HPDE6-E6E7 (cell line): ENCODE data around the gene SPACDR.

Source experiments
- DNase-seq: peaks from one replicate; pipeline ENCODE4 v3.0.0; 2011; ENCODE audit warnings: missing footprints; ENCODE audit errors: extremely low spot score

SPACDR gene

DNA sequence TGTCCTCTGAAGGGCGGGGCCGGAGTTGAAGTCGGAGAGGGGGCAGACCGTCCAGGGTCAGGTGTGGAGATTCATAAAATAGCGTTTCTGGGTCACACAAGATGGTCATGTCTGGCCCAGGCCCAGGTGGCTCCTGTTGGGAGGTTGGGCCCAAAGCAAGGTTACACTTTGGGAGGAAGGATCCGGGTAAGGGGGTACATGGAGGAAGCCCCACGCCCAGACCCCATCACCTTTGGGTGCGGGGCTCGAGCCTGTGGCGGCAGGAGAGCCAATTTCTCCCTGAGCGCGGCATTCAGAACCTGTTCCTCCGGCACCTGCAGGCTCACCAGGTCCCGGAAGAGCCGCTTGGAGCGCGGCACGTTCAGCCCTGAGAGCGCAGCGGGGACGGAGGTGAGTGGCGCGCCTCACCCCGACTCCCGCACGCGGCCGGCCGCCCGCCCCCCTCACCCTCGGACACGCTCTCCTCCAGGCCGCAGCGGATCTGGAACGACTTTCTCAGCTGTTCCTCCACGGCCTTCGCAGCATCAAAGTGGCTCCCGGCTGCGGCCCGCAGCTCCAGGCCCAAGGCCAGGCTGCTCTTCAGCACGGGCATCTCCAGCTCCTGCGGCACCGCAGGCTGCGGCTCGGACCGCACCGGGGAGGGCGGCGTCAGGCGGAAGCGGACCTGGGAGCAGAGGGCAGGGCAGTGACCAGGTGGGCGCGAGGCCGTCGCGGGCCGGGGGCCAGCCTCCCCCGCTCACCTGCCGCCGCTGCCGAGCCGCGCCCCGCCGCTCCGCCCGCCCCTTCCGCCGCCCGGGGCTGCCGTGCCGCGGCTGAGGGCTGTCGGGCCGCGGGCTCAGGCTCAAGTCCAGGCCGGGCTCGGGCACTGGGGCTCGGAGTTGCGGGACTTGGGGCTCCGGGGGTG is 28.4 kb downstream of the SPACDR start:
- peak; percentile 53 for DNase-seq

DNA sequence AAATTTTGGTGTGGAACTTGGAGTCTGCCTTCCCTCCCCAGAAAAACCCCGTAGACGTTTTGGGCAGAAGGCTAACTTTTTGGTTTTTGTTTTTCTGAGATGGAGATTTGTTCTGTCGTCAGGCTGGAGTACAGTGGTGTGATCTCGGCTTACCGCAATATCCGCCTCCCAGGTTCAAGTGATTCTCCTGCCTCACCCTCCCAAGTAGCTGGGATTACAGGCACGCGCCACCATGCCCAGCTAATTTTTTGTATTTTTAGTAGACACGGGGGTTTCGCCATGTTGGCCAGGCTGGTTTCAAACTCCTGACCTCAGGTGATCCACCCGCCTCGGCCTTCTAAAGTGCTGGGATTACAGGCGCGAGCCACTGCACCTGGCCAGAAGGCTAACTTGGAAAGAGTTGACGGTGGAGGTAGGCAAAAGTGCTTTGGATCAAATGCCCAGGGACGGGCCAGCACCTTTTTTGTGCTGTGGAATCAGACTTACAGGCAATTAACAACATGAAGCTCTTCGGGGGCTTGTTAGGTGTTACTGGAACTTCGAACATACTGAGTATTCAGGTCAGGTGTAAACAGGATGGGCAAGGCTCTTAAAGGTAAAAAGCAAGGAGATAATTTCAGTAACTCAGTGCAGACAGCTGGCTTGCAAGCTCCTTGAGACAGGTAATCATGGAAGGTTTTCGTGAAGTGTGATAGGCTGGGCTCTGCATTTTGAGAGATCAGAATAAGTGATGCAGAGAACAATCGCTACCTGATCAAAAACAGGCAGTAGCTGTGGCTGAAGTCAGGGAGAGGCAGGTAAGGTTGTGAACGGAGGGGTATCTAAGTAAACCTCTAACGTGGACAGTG is 29.5 kb downstream of the SPACDR start:
- no peak for DNase-seq

DNA sequence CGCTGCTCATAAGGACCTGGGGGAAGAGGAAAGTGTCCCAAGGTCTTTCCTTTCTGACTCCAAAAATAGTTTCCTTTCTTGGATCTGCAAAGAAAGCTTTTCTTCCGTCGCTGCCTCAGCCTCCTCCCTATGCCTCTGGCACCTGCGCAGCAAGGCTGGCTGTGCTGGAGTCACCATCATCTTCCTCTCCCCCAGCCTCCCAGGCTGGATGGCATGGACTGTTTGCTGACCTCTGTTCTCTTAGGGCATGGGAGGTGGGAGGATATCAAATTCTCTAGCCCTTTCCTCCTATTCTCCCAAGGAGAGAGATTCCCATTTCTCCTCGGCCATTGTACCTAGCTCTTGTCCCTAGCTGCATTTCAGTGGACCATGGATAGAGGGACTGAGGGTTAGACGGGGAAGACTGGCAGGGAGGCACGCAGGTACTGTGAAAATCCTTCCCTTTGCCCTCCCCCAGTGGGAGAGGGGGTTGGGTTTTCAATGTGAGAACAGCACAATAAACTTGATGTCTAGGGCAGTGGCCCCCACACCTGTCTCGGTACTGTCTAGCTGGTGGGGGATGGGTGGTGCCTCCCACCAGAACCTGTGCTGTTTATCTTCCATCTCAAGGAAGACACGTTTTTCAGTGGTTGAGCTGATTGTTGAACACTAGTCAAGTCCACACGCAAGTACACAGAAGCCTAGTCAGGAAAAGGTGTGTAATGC is 30.3 kb downstream of the SPACDR start:
- no peak for DNase-seq

DNA sequence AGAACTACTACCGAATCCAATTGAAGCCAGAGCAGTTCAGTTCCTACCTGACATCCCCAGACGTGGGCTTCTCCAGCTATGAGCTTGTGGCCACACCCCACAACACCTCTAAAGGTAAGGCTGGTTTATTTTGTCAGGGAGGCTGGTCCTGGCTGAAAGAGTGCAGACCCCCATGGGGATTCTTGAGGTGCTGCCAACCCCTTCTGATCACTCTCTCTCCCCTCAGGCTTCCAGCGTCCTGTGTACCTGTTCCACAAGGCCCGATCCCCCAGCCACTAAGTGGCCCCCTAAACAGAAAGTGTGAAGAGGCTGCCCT is 30.8 kb downstream of the SPACDR start:
- no peak for DNase-seq

DNA sequence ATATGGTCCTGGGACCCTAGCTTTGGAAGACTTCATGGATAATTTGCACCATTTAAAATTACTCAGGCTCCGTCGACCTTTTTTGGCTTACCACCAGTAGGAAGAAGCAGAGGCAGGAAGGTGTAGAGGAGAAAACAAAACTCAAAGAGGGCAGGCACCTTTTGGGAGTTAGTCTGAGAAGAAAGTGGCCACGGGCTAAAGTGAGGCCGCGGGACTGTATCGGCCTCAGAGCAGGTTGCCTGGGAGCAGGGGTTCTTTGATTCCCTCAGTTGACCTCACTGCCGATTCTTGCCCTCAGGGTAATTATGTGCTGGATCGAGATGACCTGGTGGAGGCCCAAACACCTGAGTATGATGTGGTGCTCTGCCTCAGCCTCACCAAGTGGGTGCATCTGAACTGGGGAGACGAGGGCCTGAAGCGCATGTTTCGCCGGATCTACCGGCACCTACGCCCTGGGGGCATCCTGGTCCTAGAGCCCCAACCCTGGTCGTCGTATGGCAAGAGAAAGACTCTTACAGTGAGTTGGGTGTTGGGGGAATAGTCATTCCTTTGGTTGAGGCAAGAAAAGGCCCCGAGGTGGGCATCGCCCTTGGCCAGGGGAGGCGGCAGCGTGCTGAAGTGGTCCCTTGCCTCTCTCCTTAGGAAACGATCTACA is 31.3 kb downstream of the SPACDR start:
- no peak for DNase-seq

DNA sequence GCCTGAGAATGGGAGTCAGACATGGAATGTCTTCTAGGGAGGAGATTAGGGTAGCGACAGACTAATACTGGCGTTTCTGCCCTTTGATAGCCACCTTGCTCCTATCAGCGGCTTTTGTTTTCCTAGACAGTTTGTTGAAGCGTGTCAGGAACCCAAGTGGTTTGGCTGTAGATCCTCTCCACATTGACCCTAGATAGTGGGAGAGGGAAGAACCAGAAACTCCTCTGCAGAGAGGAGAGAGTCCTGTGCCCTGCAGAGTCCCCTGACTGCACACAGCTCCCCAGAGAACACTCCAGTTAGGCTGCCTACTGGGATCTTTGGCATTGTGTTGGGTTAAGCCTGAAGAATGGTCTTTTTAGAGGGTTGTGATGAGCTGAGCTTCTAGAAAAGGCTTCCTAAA is 32.0 kb downstream of the SPACDR start:
- DNase-seq = no peak

DNA sequence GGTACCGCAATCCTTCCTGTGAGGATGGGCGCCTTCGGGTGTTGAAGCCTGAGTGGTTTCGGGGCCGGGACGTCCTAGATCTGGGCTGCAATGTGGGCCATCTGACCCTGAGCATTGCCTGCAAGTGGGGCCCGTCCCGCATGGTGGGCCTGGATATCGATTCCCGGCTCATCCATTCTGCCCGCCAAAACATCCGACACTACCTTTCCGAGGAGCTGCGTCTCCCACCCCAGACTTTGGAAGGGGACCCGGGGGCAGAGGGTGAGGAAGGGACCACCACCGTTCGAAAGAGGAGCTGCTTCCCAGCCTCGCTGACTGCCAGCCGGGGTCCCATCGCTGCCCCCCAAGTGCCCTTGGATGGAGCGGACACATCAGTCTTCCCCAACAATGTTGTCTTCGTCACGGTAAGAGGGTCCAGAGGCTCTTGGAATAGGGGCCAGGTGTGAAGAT is 32.7 kb downstream of the SPACDR start:
- no peak for DNase-seq

DNA sequence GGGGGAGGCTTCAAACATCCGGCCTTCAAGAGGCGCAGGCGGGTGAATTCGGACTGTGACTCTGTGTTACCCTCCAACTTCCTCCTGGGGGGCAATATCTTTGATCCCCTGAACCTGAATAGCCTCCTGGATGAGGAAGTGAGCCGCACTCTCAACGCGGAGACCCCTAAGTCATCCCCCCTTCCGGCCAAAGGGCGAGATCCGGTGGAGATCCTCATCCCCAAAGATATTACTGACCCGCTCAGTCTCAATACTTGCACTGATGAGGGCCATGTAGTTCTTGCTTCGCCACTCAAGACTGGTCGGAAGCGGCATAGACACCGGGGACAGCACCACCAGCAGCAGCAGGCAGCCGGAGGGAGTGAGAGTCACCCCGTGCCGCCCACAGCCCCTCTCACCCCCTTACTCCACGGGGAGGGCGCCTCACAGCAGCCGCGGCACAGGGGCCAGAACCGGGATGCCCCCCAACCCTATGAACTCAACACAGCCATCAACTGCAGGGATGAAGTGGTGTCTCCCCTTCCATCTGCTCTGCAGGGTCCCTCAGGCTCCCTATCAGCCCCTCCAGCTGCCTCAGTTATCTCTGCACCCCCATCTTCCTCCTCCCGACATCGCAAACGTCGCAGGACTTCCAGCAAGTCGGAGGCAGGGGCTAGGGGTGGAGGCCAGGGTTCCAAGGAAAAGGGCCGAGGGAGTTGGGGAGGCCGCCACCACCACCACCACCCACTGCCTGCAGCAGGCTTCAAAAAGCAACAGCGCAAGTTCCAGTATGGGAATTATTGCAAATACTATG is 33.4 kb downstream of the SPACDR start:
- no peak for DNase-seq

DNA sequence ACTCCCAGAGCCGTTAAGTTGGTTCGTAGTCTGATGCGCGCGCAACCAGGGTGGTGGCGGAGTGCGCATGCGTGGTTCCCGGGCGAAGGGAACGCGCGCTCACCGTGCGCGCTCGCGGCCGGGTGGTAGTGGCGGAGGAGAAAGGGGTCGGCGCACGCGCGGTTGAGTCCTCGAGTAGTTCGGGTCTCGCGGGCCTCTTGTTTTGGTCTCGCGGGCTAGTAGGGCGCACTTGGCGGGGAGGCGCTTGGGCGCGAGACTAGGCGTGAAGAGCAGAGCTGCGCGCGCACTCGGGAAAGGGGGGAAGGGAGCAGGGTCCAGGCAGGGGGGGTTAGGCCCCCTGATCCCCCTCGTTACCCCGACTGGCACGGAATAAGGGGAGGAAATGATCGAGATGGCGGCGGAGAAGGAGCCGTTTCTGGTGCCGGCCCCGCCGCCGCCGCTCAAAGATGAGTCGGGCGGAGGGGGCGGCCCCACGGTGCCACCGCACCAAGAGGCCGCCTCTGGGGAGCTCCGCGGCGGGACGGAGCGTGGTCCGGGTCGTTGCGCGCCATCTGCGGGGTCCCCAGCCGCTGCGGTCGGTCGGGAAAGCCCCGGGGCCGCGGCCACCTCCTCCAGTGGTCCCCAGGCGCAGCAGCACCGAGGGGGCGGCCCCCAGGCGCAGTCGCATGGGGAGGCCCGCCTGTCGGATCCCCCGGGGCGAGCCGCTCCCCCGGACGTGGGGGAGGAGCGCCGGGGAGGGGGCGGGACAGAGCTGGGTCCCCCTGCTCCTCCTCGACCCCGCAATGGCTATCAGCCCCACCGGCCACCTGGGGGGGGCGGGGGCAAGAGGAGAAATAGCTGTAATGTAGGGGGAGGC is 34.2 kb downstream of the SPACDR start, which contains the start of gene MEPCE:
Gene MEPCE, plus strand, starts transcription at position 195 of the 856 bp plus-strand sequence. Its CDS starts 188 bp downstream, at position 383.
- peak; percentile 94 for DNase-seq

DNA sequence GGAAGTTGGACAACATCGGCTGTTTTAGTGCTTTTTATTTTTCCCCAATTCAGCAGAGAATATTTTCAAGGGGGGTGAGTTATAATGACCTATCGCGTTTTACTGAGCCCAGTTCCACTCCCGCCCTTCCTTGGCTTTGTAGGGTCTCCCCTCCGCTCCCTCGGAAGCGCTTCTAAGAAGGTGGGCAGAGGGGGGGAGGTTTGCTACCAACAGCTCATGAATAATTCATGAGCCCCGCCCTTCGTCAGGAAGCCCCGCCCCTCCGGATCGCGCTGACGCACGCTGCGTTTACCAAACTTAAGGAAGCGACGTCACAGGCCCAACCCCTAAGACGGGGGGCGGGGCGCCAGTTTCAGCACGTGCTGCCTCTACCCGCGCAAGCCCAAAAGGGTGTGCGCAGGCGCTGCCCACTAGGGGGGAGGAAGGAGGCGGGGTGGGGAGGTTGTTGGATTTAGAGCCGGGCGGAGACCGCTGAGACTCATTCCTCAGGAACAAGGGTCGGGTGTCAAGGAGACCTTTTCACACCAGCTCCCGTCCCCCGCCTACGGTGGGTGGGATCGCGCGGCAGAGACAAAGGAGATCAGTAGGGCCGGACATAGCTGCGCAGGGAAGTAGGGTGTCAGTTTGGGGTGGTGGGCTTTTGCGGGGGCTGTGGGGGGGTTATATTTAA is 35.0 kb downstream of the SPACDR start:
- DNase-seq = peak; percentile 93

DNA sequence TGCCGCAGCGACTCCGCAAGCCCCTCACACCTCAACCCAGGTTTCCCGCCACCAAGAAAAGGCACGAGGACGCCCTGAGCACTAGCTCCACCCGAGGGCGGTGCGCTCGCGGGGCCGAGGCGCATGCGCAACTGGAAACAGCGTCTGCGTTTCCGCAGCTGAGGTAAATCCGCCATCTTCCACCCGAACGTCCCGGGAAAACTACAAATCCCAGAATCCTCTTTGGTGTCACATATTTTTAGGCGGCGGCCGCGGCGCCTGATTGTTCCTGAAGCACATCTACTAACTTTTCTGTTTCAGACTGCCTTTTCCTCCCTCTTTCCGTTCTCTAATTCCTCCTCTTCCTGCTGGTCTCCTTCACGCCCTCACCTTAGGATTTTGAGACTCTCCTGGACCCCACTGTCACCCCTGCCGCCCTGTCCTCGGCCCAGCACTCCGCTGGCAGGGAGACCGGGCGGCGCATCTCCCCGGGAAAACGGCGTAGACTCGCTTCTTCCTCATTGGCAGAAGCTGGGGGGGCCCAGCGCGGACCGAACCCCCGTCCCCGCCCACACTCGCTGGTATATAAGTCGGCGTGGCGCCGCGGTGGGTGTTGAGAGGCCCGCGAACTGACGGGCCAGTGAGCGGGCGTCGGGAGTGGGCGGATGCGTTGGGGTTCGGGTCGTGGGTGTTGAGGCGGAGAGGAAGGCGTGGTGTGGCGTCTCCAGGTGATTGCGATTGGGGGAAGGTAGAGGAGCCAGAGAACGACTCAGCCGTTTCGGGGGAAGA is 35.7 kb downstream of the SPACDR start, which contains the start of gene ZCWPW1:
Gene ZCWPW1, minus strand, starts transcription at position 505 of the 768 bp plus-strand sequence. CDS start 8,054 bp downstream, outside the sequence.
- peak; percentile 86 for DNase-seq

DNA sequence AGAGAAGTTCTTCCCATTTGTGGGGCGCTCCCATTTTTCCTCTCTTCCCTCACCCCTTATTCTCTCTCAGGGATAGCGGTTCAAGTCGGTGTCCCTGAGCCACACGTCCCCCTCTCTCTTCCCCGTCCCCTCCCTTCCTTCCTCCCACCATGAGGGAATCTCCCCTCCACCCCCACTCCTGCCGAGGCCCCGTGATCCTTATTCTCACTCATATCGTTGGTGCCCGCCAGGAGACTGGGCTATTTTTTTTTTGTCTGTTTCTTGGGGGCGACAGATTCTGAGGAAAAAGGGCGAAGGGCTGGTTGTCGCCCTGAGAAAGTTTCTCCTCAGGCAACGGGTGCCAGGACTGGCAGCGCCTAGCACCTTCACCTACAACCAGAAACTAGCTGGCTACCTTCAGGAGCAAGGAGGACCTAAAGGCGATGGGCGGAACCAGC is 36.3 kb downstream of the SPACDR start:
- DNase-seq = no peak

DNA sequence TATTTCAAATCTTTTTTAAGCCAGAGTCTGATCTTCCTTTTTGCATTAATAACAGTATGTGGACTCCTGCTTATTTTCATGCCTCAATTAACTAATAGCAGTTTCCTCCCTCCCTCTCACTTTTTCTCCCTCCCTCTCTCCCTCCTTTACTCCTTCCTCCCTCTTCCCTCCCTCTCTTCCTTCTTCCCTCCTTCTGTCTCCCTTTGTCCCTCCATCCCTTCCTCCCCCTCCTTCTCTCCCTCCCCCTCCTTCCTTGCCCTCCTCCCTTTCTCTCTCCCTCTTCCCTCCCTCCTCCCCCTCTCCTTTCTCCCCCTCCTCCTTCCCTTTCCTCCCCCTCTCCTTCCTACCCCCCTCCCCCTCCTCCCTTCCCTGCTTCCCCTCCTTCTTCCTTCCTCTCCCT is 37.5 kb downstream of the SPACDR start:
- no peak for DNase-seq

DNA sequence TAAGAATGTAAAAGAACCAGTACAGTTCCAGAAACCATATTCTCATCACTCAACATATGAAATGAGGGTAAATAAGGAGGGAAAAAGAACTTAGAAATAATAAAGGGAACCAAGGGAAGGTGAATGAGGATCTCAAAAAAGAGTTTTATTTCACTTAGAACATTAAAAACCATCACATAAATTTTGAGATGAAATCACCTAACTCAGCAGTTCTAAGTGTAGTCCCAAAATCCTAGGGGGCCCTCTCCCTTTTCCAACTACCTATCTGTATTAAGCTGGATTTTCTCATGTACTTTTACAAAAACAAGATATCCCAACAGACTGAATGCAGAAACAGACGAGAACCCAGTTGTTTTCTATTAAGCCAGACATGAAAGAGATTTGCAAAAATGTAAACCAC is 38.7 kb downstream of the SPACDR start:
- no peak for DNase-seq

DNA sequence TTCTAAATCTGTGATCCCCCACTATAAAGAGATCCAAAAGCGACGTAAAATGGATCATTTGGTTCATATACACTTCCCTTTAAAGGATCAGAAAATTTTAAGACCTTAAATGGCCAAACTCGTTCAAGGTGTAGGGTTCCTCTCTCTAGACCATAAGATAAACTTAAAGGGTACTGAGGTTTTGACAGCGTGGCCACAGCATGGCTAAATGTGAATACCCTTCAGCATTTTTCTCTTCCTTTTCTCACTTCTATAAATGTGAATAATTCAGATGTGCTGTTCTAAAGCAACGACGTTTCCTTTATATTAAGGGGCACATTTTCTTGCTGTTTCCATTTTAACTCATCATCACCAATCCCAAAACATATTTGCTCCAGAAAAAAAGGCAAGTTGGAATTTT is 40.7 kb downstream of the SPACDR start:
- no peak for DNase-seq

DNA sequence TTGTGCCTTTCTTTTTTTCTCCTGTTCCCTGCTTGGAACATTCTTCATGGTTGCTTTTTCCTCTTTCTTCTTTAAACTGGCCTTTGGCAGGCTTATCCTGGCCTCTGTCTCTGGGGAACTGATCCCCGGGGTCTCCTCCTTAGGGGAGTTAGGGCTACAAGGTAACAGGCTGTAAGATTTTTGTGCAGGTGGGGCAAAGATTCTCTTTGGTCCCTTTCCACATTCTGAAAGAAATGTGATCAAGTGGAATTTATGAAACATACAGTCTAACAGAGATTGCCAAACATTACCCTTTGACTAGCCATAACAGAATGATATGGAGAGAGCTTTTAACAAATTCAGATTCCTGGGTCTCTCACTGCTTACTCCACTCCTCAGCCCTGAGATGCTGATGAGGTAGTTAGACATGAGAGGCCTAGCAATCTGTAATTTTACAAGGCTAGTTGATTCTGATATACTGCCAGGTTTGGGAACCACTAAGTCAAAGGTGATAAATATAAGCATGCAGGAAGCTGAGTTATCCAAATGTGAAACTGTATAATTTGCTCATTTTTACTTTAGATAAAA is 44.3 kb downstream of the SPACDR start:
- DNase-seq = no peak

DNA sequence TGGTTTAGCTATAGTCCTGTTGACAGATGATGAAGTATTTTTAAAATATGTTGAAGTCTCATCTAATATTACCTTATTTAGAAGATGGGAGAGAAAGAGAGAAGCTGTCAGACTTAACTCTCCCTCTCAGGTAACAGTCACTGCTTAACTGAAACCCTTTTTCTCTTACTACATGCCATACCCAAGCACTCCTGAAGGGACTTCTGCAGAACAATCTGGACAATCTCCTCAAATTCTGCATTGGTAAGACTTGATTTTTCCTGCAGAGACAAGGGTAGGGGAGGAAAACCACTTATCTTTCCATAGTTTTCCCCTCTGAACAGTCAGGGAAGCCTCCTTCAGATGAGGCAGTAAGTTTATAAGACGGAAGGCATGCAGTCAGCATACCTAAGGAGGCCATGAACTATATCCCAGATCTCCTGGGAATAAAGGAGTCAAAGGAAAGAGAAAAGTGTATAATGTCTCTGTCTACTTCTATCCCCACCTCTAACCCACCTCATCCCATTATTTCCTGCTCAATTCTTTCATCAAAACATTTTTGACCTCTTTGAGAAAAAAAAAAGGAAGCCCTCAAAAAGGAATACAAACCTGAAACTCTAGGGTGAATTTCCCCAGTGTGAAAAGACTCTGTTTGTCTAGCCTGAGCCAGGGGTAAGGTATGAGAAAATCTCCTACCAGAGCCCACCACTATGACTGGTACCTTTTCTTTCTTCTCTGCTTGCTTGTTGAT is 45.0 kb downstream of the SPACDR start:
- no peak for DNase-seq
